GM23338 (cell line): ENCODE results near the gene SUGCT. TPM values are rescaled to one million over a fixed set of nuclear protein-coding genes. Genes with fewer than 3 reads are reported as not detected.

ENCODE experiments used
- ATAC-seq: fragments of 200-7000 bp; cut with Tn5 transposase; 3 replicates; pipeline ENCODE4 v1.9.1; 2020
- DNase-seq: peaks from one replicate; pipeline ENCODE4 v3.0.0-alpha.2; 2015; ENCODE audit warnings: low spot score
- H2AFZ ChIP-seq: fragments of 200-600 bp; sonication (generic); 2 replicates; pipeline ENCODE4 v1.8.0; 2016; ENCODE audit warnings: antibody characterized with exemption, mild to moderate bottlenecking, moderate library complexity
- H3F3A ChIP-seq: fragments of 200-600 bp; sonication (generic); replicated peaks from 2 replicates; pipeline ENCODE4 v1.8.0; 2017; ENCODE audit warnings: antibody characterized with exemption, mixed run types, low read depth
- H3K27ac ChIP-seq: fragments of 200-600 bp; sonication (generic); 2 replicates; pipeline ENCODE4 v1.6.1; 2016; ENCODE audit warnings: low read depth
- H3K27me3 ChIP-seq: fragments of 200-600 bp; sonication (generic); 2 replicates; pipeline ENCODE4 v1.8.0; 2016; ENCODE audit warnings: mild to moderate bottlenecking, mixed run types, moderate library complexity; ENCODE audit not compliant: insufficient read depth
- H3K36me3 ChIP-seq: fragments of 200-600 bp; sonication (generic); 2 replicates; pipeline ENCODE4 v1.8.0; 2016; ENCODE audit warnings: mild to moderate bottlenecking; ENCODE audit not compliant: insufficient read depth
- H3K4me1 ChIP-seq: fragments of 200-600 bp; sonication (generic); 2 replicates; pipeline ENCODE4 v1.8.0; 2016; ENCODE audit warnings: mild to moderate bottlenecking, moderate library complexity; ENCODE audit not compliant: insufficient read depth
- H3K4me2 ChIP-seq: fragments of 200-600 bp; sonication (generic); 2 replicates; pipeline ENCODE4 v1.7.1; 2017; ENCODE audit warnings: mixed run types
- H3K4me3 ChIP-seq: fragments of 200-600 bp; sonication (generic); 2 replicates; pipeline ENCODE4 v1.6.1; 2016; ENCODE audit warnings: mixed run types
- H3K79me2 ChIP-seq: fragments of 200-600 bp; sonication (generic); replicated peaks from 2 replicates; pipeline ENCODE4 v1.8.0; 2017; ENCODE audit warnings: mild to moderate bottlenecking; ENCODE audit not compliant: insufficient read depth
- H3K9me2 ChIP-seq: fragments of 200-600 bp; sonication (generic); 2 replicates; pipeline ENCODE4 v1.8.0; 2017; ENCODE audit not compliant: insufficient read depth
- H4K20me1 ChIP-seq: fragments of 200-600 bp; sonication (generic); replicated peaks from 2 replicates; pipeline ENCODE4 v1.8.0; 2017; ENCODE audit warnings: mild to moderate bottlenecking; ENCODE audit not compliant: insufficient read depth
- H3K27ac Mint-ChIP-seq: 2 replicates; pipeline ENCODE4 v1.8.0; 2020; ENCODE audit warnings: inconsistent platforms, mild to moderate bottlenecking, moderate library complexity, mixed read lengths
- H3K27me3 Mint-ChIP-seq: 3 replicates; pipeline ENCODE4 v1.8.0; 2022; ENCODE audit warnings: low read depth, mild to moderate bottlenecking, moderate library complexity, mixed read lengths, inconsistent platforms; ENCODE audit not compliant: insufficient read depth, poor library complexity
- H3K36me3 Mint-ChIP-seq: 3 replicates; pipeline ENCODE4 v1.8.0; 2021; ENCODE audit warnings: low read depth, mild to moderate bottlenecking, inconsistent platforms, moderate library complexity, mixed read lengths
- H3K4me1 Mint-ChIP-seq: 3 replicates; pipeline ENCODE4 v1.8.0; 2020; ENCODE audit warnings: mild to moderate bottlenecking, inconsistent platforms, mixed read lengths
- H3K4me3 Mint-ChIP-seq: 3 replicates; pipeline ENCODE4 v1.8.0; 2021; ENCODE audit warnings: moderate library complexity, mild to moderate bottlenecking, inconsistent platforms, mixed read lengths
- H3K9me3 Mint-ChIP-seq: 3 replicates; pipeline ENCODE4 v1.8.0; 2020; ENCODE audit warnings: moderate library complexity, mild to moderate bottlenecking, inconsistent platforms, mixed read lengths
- CREB1 ChIP-seq: fragments of 250-450 bp; sonication (Bioruptor Pico); IDR thresholded peaks from 2 replicates; pipeline ENCODE4 v1.5.0; 2020; ENCODE audit warnings: low read depth, mild to moderate bottlenecking, moderate library complexity
- EZH2 ChIP-seq: fragments of 200-600 bp; sonication (generic); IDR thresholded peaks from one replicate; pipeline ENCODE4 v1.8.0; 2017; ENCODE audit warnings: antibody characterized with exemption, mild to moderate bottlenecking, low read depth; ENCODE audit not compliant: unreplicated experiment
- JUNB ChIP-seq: IDR thresholded peaks from one replicate; pipeline ENCODE4 v1.6.1; 2016; ENCODE audit warnings: antibody characterized with exemption; ENCODE audit not compliant: unreplicated experiment
- NANOG ChIP-seq: IDR thresholded peaks from 2 replicates; pipeline ENCODE4 v1.6.1; 2016; ENCODE audit warnings: antibody characterized with exemption, borderline replicate concordance
- POLR2AphosphoS5 ChIP-seq: IDR thresholded peaks from 2 replicates; pipeline ENCODE4 v1.6.1; 2016; ENCODE audit warnings: antibody characterized with exemption, low read depth
- STAT1 ChIP-seq: IDR thresholded peaks from one replicate; pipeline ENCODE4 v1.6.1; 2016; ENCODE audit warnings: antibody characterized with exemption; ENCODE audit not compliant: unreplicated experiment
- ZNF114 ChIP-seq: fragments of 250-450 bp; sonication (Bioruptor Pico); IDR thresholded peaks from 2 replicates; pipeline ENCODE4 v1.5.0; 2020; ENCODE audit warnings: mild to moderate bottlenecking, moderate library complexity
- polyA plus RNA-seq: library from polyadenylated mRNA; unstranded; fragments of >200 nt; fragmentation: Nextera tagmentation; extraction: Ambion mirVana; gene quantifications from 2 replicates; pipeline ENCODE4 v1.2.1, GENCODE V29; 2016
- total RNA-seq: library from RNA; depleted of rRNA; stranded (reverse); fragments of >200 nt; shearing (Covaris generic); gene quantifications from 2 replicates; pipeline ENCODE4 v1.2.3, GENCODE V29; 2014
- TF ChIP-seq, protein P1 (sequence below): IDR thresholded peaks from one replicate; pipeline ENCODE4 v1.6.1; 2018; ENCODE audit warnings: antibody characterized with exemption; ENCODE audit not compliant: unreplicated experiment
- TF ChIP-seq, protein P2 (sequence below), 2 experiments: fragments of 200-600 bp in 1 of 2; sonication (generic) in 1 of 2; conservative IDR thresholded peaks; 2 replicates each; pipeline versions ENCODE4 v1.5.1 to v1.6.1; 2016 to 2017; ENCODE audit warnings: antibody characterized with exemption in 2 of 2, low read depth in 2 of 2, mild to moderate bottlenecking in 2 of 2, moderate library complexity in 1 of 2
- TF ChIP-seq, protein P3 (sequence below): fragments of 250-450 bp; sonication (Bioruptor Pico); IDR thresholded peaks from 2 replicates; pipeline ENCODE4 v1.5.0; 2020; ENCODE audit warnings: mild to moderate bottlenecking, moderate library complexity

The SUGCT gene
- total and polyA plus RNA-seq, 2 experiments from 2014 or later = 4.2 to 5.6 TPM

DNA sequence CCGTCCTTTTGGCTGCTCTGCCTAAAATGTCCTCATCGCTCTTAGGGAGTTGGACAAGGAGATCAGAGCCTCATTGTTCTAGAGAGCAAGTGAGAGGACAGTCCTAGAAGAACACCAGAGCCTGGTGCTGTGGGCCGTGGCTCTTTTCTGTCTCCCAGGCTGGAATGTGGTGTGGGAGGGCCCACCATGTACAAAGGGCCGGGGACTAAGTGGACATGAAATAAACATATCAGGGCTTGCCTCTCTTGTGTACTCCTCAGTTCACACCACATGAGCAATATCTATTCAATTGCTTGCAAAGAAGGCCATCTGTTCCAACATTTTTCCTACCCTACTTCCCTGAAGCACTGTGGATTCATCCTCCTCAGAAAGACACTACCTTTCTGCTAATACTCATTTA, 510.4 kb downstream of the SUGCT start (continued):
- TF ChIP-seq CREB1 (CRISPR knock-in tag) = no peak
- TF ChIP-seq NANOG = no peak
- no peak for TF ChIP-seq POLR2AphosphoS5
- TF ChIP-seq, protein P1, sequence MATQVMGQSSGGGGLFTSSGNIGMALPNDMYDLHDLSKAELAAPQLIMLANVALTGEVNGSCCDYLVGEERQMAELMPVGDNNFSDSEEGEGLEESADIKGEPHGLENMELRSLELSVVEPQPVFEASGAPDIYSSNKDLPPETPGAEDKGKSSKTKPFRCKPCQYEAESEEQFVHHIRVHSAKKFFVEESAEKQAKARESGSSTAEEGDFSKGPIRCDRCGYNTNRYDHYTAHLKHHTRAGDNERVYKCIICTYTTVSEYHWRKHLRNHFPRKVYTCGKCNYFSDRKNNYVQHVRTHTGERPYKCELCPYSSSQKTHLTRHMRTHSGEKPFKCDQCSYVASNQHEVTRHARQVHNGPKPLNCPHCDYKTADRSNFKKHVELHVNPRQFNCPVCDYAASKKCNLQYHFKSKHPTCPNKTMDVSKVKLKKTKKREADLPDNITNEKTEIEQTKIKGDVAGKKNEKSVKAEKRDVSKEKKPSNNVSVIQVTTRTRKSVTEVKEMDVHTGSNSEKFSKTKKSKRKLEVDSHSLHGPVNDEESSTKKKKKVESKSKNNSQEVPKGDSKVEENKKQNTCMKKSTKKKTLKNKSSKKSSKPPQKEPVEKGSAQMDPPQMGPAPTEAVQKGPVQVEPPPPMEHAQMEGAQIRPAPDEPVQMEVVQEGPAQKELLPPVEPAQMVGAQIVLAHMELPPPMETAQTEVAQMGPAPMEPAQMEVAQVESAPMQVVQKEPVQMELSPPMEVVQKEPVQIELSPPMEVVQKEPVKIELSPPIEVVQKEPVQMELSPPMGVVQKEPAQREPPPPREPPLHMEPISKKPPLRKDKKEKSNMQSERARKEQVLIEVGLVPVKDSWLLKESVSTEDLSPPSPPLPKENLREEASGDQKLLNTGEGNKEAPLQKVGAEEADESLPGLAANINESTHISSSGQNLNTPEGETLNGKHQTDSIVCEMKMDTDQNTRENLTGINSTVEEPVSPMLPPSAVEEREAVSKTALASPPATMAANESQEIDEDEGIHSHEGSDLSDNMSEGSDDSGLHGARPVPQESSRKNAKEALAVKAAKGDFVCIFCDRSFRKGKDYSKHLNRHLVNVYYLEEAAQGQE = no peak

DNA sequence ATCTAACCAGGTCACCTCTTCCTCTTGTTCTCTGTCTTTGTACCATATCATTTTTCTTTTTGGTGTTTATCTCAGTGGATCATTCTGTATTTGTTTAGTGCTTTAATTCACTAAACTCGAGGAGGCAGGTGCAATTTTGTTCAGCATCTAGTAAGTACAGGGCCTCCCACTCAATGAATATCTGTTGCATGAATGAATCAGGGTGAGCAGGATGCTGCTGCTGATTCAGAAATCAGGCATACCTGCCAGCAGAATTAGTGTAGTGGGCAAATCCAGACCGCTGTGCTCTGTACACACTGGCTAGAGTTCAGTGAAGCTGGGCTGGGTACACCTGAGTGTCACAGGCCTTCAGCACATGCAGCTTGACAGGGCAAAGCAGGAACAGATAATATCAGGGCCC, 511.9 kb downstream of the SUGCT start:
- H3K9me2 ChIP-seq = no peaks in the 10 kb centered on the region
- no peak overlapping the region for H2AFZ ChIP-seq
- ATAC-seq (no peak), DNase-seq (no peak)
- no peaks in the 10 kb centered on the region for H3K79me2 ChIP-seq
- no peak overlapping the region for H3K4me3 ChIP-seq
- Mint-ChIP-seq H3K27me3 (peaks cover 2% of the 10 kb centered on the region), H3K27ac (0 out of 2 replicates have a peak overlapping the region, but pooled peaks have one; percentile 15), H3K9me3 (no peaks in the 10 kb centered on the region), H3K4me1 (no peaks in the 10 kb centered on the region; the same call in 2 of the 3 replicates), H3K36me3 (0 out of 3 replicates have a peak, but pooled peaks cover 2% of the 10 kb centered on the region), H3K4me3 (no peak overlapping the region)
- H3K27me3 ChIP-seq = no peaks in the 10 kb centered on the region
- no peaks in the 10 kb centered on the region for H3K4me1 ChIP-seq
- no peak overlapping the region for H3K4me2 ChIP-seq
- no peak overlapping the region for H3K27ac ChIP-seq
- no peaks in the 10 kb centered on the region for H4K20me1 ChIP-seq
- H3K36me3 ChIP-seq = no peaks in the 10 kb centered on the region
- no peaks in the 10 kb centered on the region for H3F3A ChIP-seq
- TF ChIP-seq, protein P2, sequence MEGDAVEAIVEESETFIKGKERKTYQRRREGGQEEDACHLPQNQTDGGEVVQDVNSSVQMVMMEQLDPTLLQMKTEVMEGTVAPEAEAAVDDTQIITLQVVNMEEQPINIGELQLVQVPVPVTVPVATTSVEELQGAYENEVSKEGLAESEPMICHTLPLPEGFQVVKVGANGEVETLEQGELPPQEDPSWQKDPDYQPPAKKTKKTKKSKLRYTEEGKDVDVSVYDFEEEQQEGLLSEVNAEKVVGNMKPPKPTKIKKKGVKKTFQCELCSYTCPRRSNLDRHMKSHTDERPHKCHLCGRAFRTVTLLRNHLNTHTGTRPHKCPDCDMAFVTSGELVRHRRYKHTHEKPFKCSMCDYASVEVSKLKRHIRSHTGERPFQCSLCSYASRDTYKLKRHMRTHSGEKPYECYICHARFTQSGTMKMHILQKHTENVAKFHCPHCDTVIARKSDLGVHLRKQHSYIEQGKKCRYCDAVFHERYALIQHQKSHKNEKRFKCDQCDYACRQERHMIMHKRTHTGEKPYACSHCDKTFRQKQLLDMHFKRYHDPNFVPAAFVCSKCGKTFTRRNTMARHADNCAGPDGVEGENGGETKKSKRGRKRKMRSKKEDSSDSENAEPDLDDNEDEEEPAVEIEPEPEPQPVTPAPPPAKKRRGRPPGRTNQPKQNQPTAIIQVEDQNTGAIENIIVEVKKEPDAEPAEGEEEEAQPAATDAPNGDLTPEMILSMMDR (conservative IDR thresholded peaks at IDR 0.05; ENCODE audit: low read depth in 2 of 2) = no peak
- TF ChIP-seq JUNB = no peak
- TF ChIP-seq POLR2AphosphoS5 = no peak
- TF ChIP-seq EZH2 = no peak
- TF ChIP-seq, protein P1 = no peak
- no peak for TF ChIP-seq ZNF114
- TF ChIP-seq STAT1 = no peak
- TF ChIP-seq CREB1 (CRISPR knock-in tag) = no peak
- TF ChIP-seq, protein P3, sequence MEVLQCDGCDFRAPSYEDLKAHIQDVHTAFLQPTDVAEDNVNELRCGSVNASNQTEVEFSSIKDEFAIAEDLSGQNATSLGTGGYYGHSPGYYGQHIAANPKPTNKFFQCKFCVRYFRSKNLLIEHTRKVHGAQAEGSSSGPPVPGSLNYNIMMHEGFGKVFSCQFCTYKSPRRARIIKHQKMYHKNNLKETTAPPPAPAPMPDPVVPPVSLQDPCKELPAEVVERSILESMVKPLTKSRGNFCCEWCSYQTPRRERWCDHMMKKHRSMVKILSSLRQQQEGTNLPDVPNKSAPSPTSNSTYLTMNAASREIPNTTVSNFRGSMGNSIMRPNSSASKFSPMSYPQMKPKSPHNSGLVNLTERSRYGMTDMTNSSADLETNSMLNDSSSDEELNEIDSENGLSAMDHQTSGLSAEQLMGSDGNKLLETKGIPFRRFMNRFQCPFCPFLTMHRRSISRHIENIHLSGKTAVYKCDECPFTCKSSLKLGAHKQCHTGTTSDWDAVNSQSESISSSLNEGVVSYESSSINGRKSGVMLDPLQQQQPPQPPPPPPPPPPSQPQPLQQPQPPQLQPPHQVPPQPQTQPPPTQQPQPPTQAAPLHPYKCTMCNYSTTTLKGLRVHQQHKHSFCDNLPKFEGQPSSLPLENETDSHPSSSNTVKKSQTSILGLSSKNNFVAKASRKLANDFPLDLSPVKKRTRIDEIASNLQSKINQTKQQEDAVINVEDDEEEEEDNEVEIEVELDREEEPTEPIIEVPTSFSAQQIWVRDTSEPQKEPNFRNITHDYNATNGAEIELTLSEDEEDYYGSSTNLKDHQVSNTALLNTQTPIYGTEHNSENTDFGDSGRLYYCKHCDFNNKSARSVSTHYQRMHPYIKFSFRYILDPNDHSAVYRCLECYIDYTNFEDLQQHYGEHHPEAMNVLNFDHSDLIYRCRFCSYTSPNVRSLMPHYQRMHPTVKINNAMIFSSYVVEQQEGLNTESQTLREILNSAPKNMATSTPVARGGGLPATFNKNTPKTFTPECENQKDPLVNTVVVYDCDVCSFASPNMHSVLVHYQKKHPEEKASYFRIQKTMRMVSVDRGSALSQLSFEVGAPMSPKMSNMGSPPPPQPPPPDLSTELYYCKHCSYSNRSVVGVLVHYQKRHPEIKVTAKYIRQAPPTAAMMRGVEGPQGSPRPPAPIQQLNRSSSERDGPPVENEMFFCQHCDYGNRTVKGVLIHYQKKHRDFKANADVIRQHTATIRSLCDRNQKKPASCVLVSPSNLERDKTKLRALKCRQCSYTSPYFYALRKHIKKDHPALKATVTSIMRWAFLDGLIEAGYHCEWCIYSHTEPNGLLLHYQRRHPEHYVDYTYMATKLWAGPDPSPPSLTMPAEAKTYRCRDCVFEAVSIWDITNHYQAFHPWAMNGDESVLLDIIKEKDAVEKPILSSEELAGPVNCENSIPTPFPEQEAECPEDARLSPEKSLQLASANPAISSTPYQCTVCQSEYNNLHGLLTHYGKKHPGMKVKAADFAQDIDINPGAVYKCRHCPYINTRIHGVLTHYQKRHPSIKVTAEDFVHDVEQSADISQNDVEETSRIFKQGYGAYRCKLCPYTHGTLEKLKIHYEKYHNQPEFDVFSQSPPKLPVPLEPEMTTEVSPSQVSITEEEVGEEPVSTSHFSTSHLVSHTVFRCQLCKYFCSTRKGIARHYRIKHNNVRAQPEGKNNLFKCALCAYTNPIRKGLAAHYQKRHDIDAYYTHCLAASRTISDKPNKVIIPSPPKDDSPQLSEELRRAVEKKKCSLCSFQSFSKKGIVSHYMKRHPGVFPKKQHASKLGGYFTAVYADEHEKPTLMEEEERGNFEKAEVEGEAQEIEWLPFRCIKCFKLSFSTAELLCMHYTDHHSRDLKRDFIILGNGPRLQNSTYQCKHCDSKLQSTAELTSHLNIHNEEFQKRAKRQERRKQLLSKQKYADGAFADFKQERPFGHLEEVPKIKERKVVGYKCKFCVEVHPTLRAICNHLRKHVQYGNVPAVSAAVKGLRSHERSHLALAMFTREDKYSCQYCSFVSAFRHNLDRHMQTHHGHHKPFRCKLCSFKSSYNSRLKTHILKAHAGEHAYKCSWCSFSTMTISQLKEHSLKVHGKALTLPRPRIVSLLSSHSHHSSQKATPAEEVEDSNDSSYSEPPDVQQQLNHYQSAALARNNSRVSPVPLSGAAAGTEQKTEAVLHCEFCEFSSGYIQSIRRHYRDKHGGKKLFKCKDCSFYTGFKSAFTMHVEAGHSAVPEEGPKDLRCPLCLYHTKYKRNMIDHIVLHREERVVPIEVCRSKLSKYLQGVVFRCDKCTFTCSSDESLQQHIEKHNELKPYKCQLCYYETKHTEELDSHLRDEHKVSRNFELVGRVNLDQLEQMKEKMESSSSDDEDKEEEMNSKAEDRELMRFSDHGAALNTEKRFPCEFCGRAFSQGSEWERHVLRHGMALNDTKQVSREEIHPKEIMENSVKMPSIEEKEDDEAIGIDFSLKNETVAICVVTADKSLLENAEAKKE (CRISPR knock-in tag) = no peak
